Stimulated activated CD4-positive, alpha-beta T cell treated with anti-CD3 and anti-CD28 coated beads, Interleukin-1b, Interleukin-23, amount 100 ng/mL, for 1 hour (primary cell): ENCODE data around the gene EIF5.

ENCODE experiments used
- DNase-seq, 2 donors: peaks; one replicate each; pipeline ENCODE4 v3.0.0-alpha.2; 2020; ENCODE audit warnings: low read depth in 2 of 2

EIF5 gene

GRCh38 chr14:103393676-103394626 is 59.9 kb downstream of the EIF5 start:
- no peak for DNase-seq
